Measurements from ENCODE around the gene SETD5.

Gene SETD5

GRCh38 chr3:9476935-9477334 lies 79.5 kb downstream of the SETD5 start:
- no peaks in the 10 kb centered on the region for H3K27me3 ChIP-seq (ENCODE audit: control insufficient read depth in 3 of 3, insufficient read depth in 3 of 3, low read depth in 1 of 3, low read length in 3 of 3)
- no peak overlapping the region for H2BK12ac ChIP-seq (ENCODE audit: low read length)
- H4K8ac ChIP-seq (ENCODE audit: low read depth, low read length): no peak overlapping the region
- H3K9me3 ChIP-seq (replicated peaks in 1 of 2; ENCODE audit: control insufficient read depth in 2 of 2, insufficient read depth in 1 of 2, low read depth in 1 of 2, low read length in 2 of 2): no peaks in the 10 kb centered on the region
- H3K4ac ChIP-seq (ENCODE audit: low read length): no peak overlapping the region
- no peak overlapping the region for H4K91ac ChIP-seq (ENCODE audit: low read depth, low read length, poor library complexity)
- no peaks in the 10 kb centered on the region for H3K79me1 ChIP-seq (ENCODE audit: low read depth, low read length)
- no peak overlapping the region for H2BK15ac ChIP-seq (ENCODE audit: low read length)
- H2BK5ac ChIP-seq (ENCODE audit: low read length): no peak overlapping the region
- no peak overlapping the region for H3K27ac ChIP-seq (replicated peaks; ENCODE audit: low read length)
- H3K36me3 ChIP-seq (replicated peaks in 1 of 2; ENCODE audit: control insufficient read depth in 2 of 2, insufficient read depth in 2 of 2, low read length in 2 of 2): peaks cover 53 to 97% of the 10 kb centered on the region in 2 donors
- no peak overlapping the region for H3K4me3 ChIP-seq (ENCODE audit: low read length in 2 of 2)
- WGBS, 2 donors (ENCODE audit: extremely low coverage in 2 of 2, insufficient read length in 2 of 2, insufficient replicate concordance in 1 of 2): no CpG with 5 or more reads among the region's 5 CpGs
- no peak overlapping the region for H3K23ac ChIP-seq (ENCODE audit: low read depth, low read length, poor library complexity)
- no peak overlapping the region for H2BK120ac ChIP-seq (ENCODE audit: low read depth, low read length)
- H3K9ac ChIP-seq (ENCODE audit: low read depth, low read length, poor library complexity): no peak overlapping the region
- no peaks in the 10 kb centered on the region for H3K4me1 ChIP-seq (ENCODE audit: control insufficient read depth in 2 of 2, insufficient read depth in 1 of 2, low read depth in 1 of 2, low read length in 2 of 2)
- H2AFZ ChIP-seq (ENCODE audit: low read length): no peak overlapping the region
- no peak overlapping the region for H3K4me2 ChIP-seq (ENCODE audit: insufficient read depth, low read length, poor library complexity, severe bottlenecking)
- DNase-seq (ENCODE audit: low spot score): no peak
- no peak overlapping the region for H2AK5ac ChIP-seq (ENCODE audit: low read depth, low read length)
- H3K14ac ChIP-seq (ENCODE audit: low read length): no peak overlapping the region
- H3K18ac ChIP-seq (ENCODE audit: low read length): no peak overlapping the region

DNA sequence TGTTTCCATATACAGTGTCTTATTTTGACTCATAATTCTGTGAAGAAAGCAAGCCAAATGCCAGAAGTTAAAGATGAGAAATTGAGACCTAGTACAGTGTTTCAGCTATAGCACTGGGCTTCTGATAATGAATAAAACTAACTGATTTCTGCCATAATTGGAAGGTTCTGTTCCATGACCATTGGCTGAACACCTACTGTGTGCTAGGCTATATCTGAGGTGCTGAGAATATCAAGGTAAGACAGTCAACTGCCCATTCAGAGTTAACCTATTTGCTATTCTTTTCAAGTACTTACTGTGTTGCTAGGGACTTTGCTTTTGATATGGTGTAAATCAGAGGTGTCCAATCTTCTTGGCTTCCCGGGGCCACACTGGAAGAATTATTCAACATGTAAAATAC lies 82.8 kb downstream of the SETD5 start:
- Histone ChIP-seq H3K18ac (ENCODE audit: low read length) (no peak overlapping the region), H3K36me3 (replicated peaks in 1 of 2; ENCODE audit: control insufficient read depth in 2 of 2, insufficient read depth in 2 of 2, low read length in 2 of 2) (peaks cover 30 to 93% of the 10 kb centered on the region in 2 donors), H3K4me2 (ENCODE audit: insufficient read depth, low read length, poor library complexity, severe bottlenecking) (no peak overlapping the region)

DNA sequence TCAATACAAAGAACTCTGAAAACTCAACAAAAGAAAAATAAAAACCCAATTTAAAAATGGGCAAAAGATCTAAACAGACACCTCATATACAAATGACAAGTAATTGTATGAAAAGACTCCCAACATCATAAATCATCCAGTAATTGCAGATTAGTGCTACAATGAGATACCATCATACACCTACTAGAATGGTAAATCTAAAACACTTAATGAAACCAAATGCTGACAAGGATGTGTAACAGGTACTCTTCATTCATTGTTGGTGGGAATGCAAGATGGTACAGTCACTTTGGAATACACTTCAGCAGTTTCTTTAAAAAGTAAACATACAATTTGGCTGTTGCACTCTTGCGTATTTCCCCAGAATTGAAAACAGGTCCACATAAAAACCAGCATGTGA lies 87.8 kb downstream of the SETD5 start:
- Histone ChIP-seq H3K27me3 (ENCODE audit: control insufficient read depth in 3 of 3, insufficient read depth in 3 of 3, low read depth in 1 of 3, low read length in 3 of 3) (no peaks in the 10 kb centered on the region), H2AK5ac (ENCODE audit: low read depth, low read length) (no peak overlapping the region), H4K8ac (ENCODE audit: low read depth, low read length) (no peak overlapping the region), H3K4me1 (ENCODE audit: control insufficient read depth in 2 of 2, insufficient read depth in 1 of 2, low read depth in 1 of 2, low read length in 2 of 2) (no peaks in the 10 kb centered on the region), H3K9me3 (replicated peaks in 1 of 2; ENCODE audit: control insufficient read depth in 2 of 2, insufficient read depth in 1 of 2, low read depth in 1 of 2, low read length in 2 of 2) (peaks cover 1 to 5% of the 10 kb centered on the region in 2 donors), H3K4me2 (ENCODE audit: insufficient read depth, low read length, poor library complexity, severe bottlenecking) (no peak overlapping the region), H2BK120ac (ENCODE audit: low read depth, low read length) (no peak overlapping the region), H2BK12ac (ENCODE audit: low read length) (no peak overlapping the region), H3K36me3 (replicated peaks in 1 of 2; ENCODE audit: control insufficient read depth in 2 of 2, insufficient read depth in 2 of 2, low read length in 2 of 2) (peaks cover 6 to 62% of the 10 kb centered on the region in 2 donors), H3K27ac (replicated peaks; ENCODE audit: low read length) (no peak overlapping the region), H3K79me1 (ENCODE audit: low read depth, low read length) (peaks cover 2% of the 10 kb centered on the region), H4K91ac (ENCODE audit: low read depth, low read length, poor library complexity) (no peak overlapping the region), H3K4me3 (ENCODE audit: low read length in 2 of 2) (no peak overlapping the region), H3K4ac (ENCODE audit: low read length) (no peak overlapping the region), H2BK15ac (ENCODE audit: low read length) (no peak overlapping the region), H3K23ac (ENCODE audit: low read depth, low read length, poor library complexity) (no peak overlapping the region), H3K9ac (ENCODE audit: low read depth, low read length, poor library complexity) (no peak overlapping the region), H3K18ac (ENCODE audit: low read length) (no peak overlapping the region), H2AFZ (ENCODE audit: low read length) (no peak overlapping the region), H2BK5ac (ENCODE audit: low read length) (no peak overlapping the region), H3K14ac (ENCODE audit: low read length) (no peak overlapping the region)
- no peak for DNase-seq (ENCODE audit: low spot score)
- WGBS, 2 donors (ENCODE audit: extremely low coverage in 2 of 2, insufficient read length in 2 of 2, insufficient replicate concordance in 1 of 2): no CpG with 5 or more reads among the region's 1 CpG

More for the DNA sequence above, 82.8 kb downstream of the SETD5 start:
- no peaks in the 10 kb centered on the region for H3K4me1 ChIP-seq (ENCODE audit: control insufficient read depth in 2 of 2, insufficient read depth in 1 of 2, low read depth in 1 of 2, low read length in 2 of 2)
- no peak overlapping the region for H4K8ac ChIP-seq (ENCODE audit: low read depth, low read length)
- no peak overlapping the region for H2AFZ ChIP-seq (ENCODE audit: low read length)
- H3K27ac ChIP-seq (replicated peaks; ENCODE audit: low read length): no peak overlapping the region
- no peak for DNase-seq (ENCODE audit: low spot score)
- H3K27me3 ChIP-seq (ENCODE audit: control insufficient read depth in 3 of 3, insufficient read depth in 3 of 3, low read depth in 1 of 3, low read length in 3 of 3): no peaks in the 10 kb centered on the region
- H2BK120ac ChIP-seq (ENCODE audit: low read depth, low read length): no peak overlapping the region
- no peak overlapping the region for H3K9ac ChIP-seq (ENCODE audit: low read depth, low read length, poor library complexity)
- H3K14ac ChIP-seq (ENCODE audit: low read length): no peak overlapping the region
- WGBS, 2 donors (ENCODE audit: extremely low coverage in 2 of 2, insufficient read length in 2 of 2, insufficient replicate concordance in 1 of 2): no CpG with 5 or more reads among the region's 1 CpG
- no peak overlapping the region for H3K4ac ChIP-seq (ENCODE audit: low read length)
- no peak overlapping the region for H3K4me3 ChIP-seq (ENCODE audit: low read length in 2 of 2)
- peaks cover 0 to 2% of the 10 kb centered on the region in 2 donors for H3K9me3 ChIP-seq (replicated peaks in 1 of 2; ENCODE audit: control insufficient read depth in 2 of 2, insufficient read depth in 1 of 2, low read depth in 1 of 2, low read length in 2 of 2)
- H2AK5ac ChIP-seq (ENCODE audit: low read depth, low read length): no peak overlapping the region
- H2BK5ac ChIP-seq (ENCODE audit: low read length): no peak overlapping the region
- H2BK12ac ChIP-seq (ENCODE audit: low read length): no peak overlapping the region
- no peak overlapping the region for H2BK15ac ChIP-seq (ENCODE audit: low read length)
- H3K79me1 ChIP-seq (ENCODE audit: low read depth, low read length): no peaks in the 10 kb centered on the region
- H3K23ac ChIP-seq (ENCODE audit: low read depth, low read length, poor library complexity): no peak overlapping the region
- H4K91ac ChIP-seq (ENCODE audit: low read depth, low read length, poor library complexity): no peak overlapping the region

DNA sequence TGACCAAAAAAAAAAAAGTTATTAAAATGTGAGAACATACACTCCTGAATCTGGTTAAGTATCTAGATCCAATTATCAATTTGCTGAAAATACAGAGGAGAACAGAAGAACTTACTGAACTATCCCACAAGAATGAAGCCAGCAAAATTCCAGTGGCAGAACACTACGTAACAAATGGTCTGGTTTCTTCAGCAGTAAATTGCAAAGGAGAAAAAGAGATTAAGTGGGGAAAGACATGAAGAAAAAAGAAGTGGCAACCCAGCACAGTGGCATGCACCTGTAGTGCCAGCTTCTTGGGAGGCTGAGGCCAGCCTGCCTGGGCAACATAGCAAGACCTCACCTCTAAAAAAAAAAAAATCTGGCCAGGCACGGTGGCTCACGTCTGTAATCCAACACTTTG lies 94.1 kb downstream of the SETD5 start:
- Histone ChIP-seq H3K4ac (ENCODE audit: low read length) (no peak overlapping the region), H3K9me3 (replicated peaks in 1 of 2; ENCODE audit: control insufficient read depth in 2 of 2, insufficient read depth in 1 of 2, low read depth in 1 of 2, low read length in 2 of 2) (peaks cover 1 to 3% of the 10 kb centered on the region in 2 donors), H3K27me3 (ENCODE audit: control insufficient read depth in 3 of 3, insufficient read depth in 3 of 3, low read depth in 1 of 3, low read length in 3 of 3) (peaks cover 0 to 2% (median 0%) of the 10 kb centered on the region in 3 experiments), H3K14ac (ENCODE audit: low read length) (no peak overlapping the region), H2AFZ (ENCODE audit: low read length) (no peak overlapping the region), H3K4me2 (ENCODE audit: insufficient read depth, low read length, poor library complexity, severe bottlenecking) (no peak overlapping the region), H2BK15ac (ENCODE audit: low read length) (no peak overlapping the region), H4K8ac (ENCODE audit: low read depth, low read length) (no peak overlapping the region), H3K4me3 (ENCODE audit: low read length in 2 of 2) (no peak overlapping the region), H4K91ac (ENCODE audit: low read depth, low read length, poor library complexity) (no peak overlapping the region), H2BK5ac (ENCODE audit: low read length) (no peak overlapping the region), H3K18ac (ENCODE audit: low read length) (no peak overlapping the region), H3K36me3 (replicated peaks in 1 of 2; ENCODE audit: control insufficient read depth in 2 of 2, insufficient read depth in 2 of 2, low read length in 2 of 2) (peaks cover 0 to 5% of the 10 kb centered on the region in 2 donors), H3K27ac (replicated peaks; ENCODE audit: low read length) (no peak overlapping the region), H2BK12ac (ENCODE audit: low read length) (no peak overlapping the region), H3K4me1 (ENCODE audit: control insufficient read depth in 2 of 2, insufficient read depth in 1 of 2, low read depth in 1 of 2, low read length in 2 of 2) (no peaks in the 10 kb centered on the region), H2AK5ac (ENCODE audit: low read depth, low read length) (no peak overlapping the region), H3K79me1 (ENCODE audit: low read depth, low read length) (peaks cover 2% of the 10 kb centered on the region), H3K23ac (ENCODE audit: low read depth, low read length, poor library complexity) (no peak overlapping the region), H2BK120ac (ENCODE audit: low read depth, low read length) (no peak overlapping the region), H3K9ac (ENCODE audit: low read depth, low read length, poor library complexity) (no peak overlapping the region)
- WGBS, 2 donors (ENCODE audit: extremely low coverage in 2 of 2, insufficient read length in 2 of 2, insufficient replicate concordance in 1 of 2): no CpG with 5 or more reads among the region's 3 CpGs
- no peak for DNase-seq (ENCODE audit: low spot score)

Measured in neuronal stem cell (in vitro differentiated cells).